Tibial nerve (tissue), 4 donors: ENCODE results near the gene JUN. TPM values are rescaled to one million over a fixed set of nuclear protein-coding genes. Genes with fewer than 3 reads are reported as not detected.

ENCODE experiments used
- DNase-seq, 2 donors: peaks; one replicate each; pipeline ENCODE4 v3.0.0-alpha.2; 2019; ENCODE audit warnings: low spot score in 2 of 2
- H3K27ac ChIP-seq, 4 donors: fragments of 200-600 bp; sonication (generic) in 3 of 4; one replicate each; pipeline ENCODE4 v1.5.1; 2017 to 2019; ENCODE audit warnings: mild to moderate bottlenecking in 1 of 4
- H3K27me3 ChIP-seq, 2 donors: fragments of 200-600 bp; sonication (generic) in 1 of 2; one replicate each; pipeline versions ENCODE4 v1.5.1 to v1.6.0; 2017 to 2019
- H3K36me3 ChIP-seq, 3 donors: fragments of 200-600 bp; sonication (generic); one replicate each; pipeline ENCODE4 v1.5.1; 2018 to 2019
- H3K4me1 ChIP-seq, 4 donors: fragments of 200-600 bp; sonication (generic) in 3 of 4; one replicate each; pipeline ENCODE4 v1.5.1; 2017 to 2019
- H3K4me3 ChIP-seq, 4 donors: fragments of 200-600 bp; sonication (generic) in 3 of 4; one replicate each; pipeline ENCODE4 v1.5.1; 2017 to 2019; ENCODE audit warnings: mild to moderate bottlenecking in 1 of 4, moderate library complexity in 1 of 4
- H3K9me3 ChIP-seq, 4 donors: fragments of 200-600 bp; sonication (generic) in 3 of 4; one replicate each; pipeline ENCODE4 v1.5.1; 2017 to 2019
- EP300 ChIP-seq, 2 donors: sonication (generic); formaldehyde crosslinking; IDR thresholded peaks; one replicate each; pipeline ENCODE4 v1.6.1; 2017; ENCODE audit warnings: antibody characterized with exemption in 2 of 2, mild to moderate bottlenecking in 1 of 2
- POLR2A ChIP-seq, 2 donors: fragments of 450-650 bp; IDR thresholded peaks; one replicate each; pipeline ENCODE4 v1.6.1; 2017; ENCODE audit warnings: antibody characterized with exemption in 2 of 2, mild to moderate bottlenecking in 2 of 2, moderate library complexity in 2 of 2
- WGBS, 2 donors: methylation state at CpG; one replicate each; pipeline ENCODE4 v1.1.5; 2018; 5-methylcytosine and 5-hydroxymethylcytosine counted together
- total RNA-seq, 4 donors: library from RNA; depleted of rRNA; stranded (reverse); fragments of >200 nt; gene quantifications; one replicate each; pipeline ENCODE4 v1.1.0, GENCODE V29; 2016
- TF ChIP-seq, protein P1 (sequence below), 5 experiments: fragments of 200-600 bp in 3 of 5; fragments of 450-650 bp in 2 of 5; sonication (generic) in 3 of 5; IDR thresholded peaks; one replicate each; pipeline ENCODE4 v1.5.1; 2016 to 2019; ENCODE audit warnings: antibody characterized with exemption in 5 of 5, mild to moderate bottlenecking in 3 of 5, moderate library complexity in 2 of 5

Gene JUN
- total RNA-seq, 4 donors from 2014 or later = 169 to 267 (median 192) TPM

GRCh38 chr1:58746182-58746581 lies 37.7 kb downstream of the JUN start:
- H3K9me3 ChIP-seq = no peaks in the 10 kb centered on the region
- TF ChIP-seq, protein P1, sequence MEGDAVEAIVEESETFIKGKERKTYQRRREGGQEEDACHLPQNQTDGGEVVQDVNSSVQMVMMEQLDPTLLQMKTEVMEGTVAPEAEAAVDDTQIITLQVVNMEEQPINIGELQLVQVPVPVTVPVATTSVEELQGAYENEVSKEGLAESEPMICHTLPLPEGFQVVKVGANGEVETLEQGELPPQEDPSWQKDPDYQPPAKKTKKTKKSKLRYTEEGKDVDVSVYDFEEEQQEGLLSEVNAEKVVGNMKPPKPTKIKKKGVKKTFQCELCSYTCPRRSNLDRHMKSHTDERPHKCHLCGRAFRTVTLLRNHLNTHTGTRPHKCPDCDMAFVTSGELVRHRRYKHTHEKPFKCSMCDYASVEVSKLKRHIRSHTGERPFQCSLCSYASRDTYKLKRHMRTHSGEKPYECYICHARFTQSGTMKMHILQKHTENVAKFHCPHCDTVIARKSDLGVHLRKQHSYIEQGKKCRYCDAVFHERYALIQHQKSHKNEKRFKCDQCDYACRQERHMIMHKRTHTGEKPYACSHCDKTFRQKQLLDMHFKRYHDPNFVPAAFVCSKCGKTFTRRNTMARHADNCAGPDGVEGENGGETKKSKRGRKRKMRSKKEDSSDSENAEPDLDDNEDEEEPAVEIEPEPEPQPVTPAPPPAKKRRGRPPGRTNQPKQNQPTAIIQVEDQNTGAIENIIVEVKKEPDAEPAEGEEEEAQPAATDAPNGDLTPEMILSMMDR (IDR thresholded peaks at IDR 0.05) = no peak
- no peaks in the 10 kb centered on the region for H3K36me3 ChIP-seq
- H3K4me3 ChIP-seq = no peak overlapping the region
- H3K27ac ChIP-seq = no peak overlapping the region
- DNase-seq = no peak
- WGBS, 2 donors = 89 to 93% methylated on average over 1 of the region's 1 CpG
- no peaks in the 10 kb centered on the region for H3K27me3 ChIP-seq
- H3K4me1 ChIP-seq = no peaks in the 10 kb centered on the region

GRCh38 chr1:58745666-58746065 lies 38.2 kb downstream of the JUN start:
- no peak for DNase-seq
- TF ChIP-seq POLR2A (IDR thresholded peaks at IDR 0.05) (no peak), EP300 (IDR thresholded peaks at IDR 0.05) (no peak)
- TF ChIP-seq, protein P1 (IDR thresholded peaks at IDR 0.05) = no peak

DNA sequence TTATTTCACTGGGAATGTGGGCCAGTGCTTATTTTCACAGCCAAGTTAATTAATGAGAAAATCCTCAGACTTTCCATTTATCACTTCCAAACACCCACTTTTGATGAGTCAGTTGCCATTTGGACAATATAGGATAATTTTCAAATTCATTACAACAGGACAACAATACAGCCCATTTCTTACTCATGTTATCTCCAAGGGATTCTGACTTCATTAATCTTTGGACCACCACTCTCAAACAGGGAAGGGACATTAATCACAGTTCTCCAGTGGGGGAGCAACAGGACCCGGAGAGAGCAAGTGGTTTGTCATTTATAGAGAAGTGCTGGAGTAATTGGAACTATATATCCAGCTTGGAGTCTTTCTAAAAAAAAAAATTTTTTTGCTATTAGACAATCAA lies 38.7 kb downstream of the JUN start:
- Histone ChIP-seq H3K4me3 (no peak overlapping the region), H3K27me3 (no peaks in the 10 kb centered on the region), H3K4me1 (peaks cover 0 to under 1% (median 0%) of the 10 kb centered on the region in 4 donors), H3K27ac (no peak overlapping the region), H3K9me3 (no peaks in the 10 kb centered on the region), H3K36me3 (no peaks in the 10 kb centered on the region)
- no peak for DNase-seq
- TF ChIP-seq, protein P1 (IDR thresholded peaks at IDR 0.05) = no peak
- TF ChIP-seq POLR2A (IDR thresholded peaks at IDR 0.05) (no peak), EP300 (IDR thresholded peaks at IDR 0.05) (no peak)
- WGBS, 2 donors = 50 to 54% methylated on average over 1 of the region's 1 CpG

More at GRCh38 chr1:58745666-58746065, 38.2 kb downstream of the JUN start:
- WGBS, 2 donors = 64 to 73% methylated on average over 5 of the region's 5 CpGs
- no peaks in the 10 kb centered on the region for H3K36me3 ChIP-seq
- no peaks in the 10 kb centered on the region for H3K4me1 ChIP-seq
- H3K4me3 ChIP-seq = no peak overlapping the region
- H3K9me3 ChIP-seq = no peaks in the 10 kb centered on the region
- H3K27me3 ChIP-seq = no peaks in the 10 kb centered on the region
- no peak overlapping the region for H3K27ac ChIP-seq

GRCh38 chr1:58741678-58742553 lies 41.9 kb downstream of the JUN start:
- H3K4me3 ChIP-seq = no peak overlapping the region

More at GRCh38 chr1:58741678-58742553, 41.9 kb downstream of the JUN start:
- H3K36me3 ChIP-seq = no peaks in the 10 kb centered on the region
- no peak overlapping the region for H3K27ac ChIP-seq
- WGBS, 2 donors = 89 to 91% methylated on average over 14 of the region's 14 CpGs
- no peaks in the 10 kb centered on the region for H3K27me3 ChIP-seq
- no peak for DNase-seq
- H3K9me3 ChIP-seq = no peaks in the 10 kb centered on the region
- TF ChIP-seq POLR2A (IDR thresholded peaks at IDR 0.05) (no peak), EP300 (IDR thresholded peaks at IDR 0.05) (no peak)
- TF ChIP-seq, protein P1 (IDR thresholded peaks at IDR 0.05) = no peak
- peaks cover 0 to 10% (median 2%) of the 10 kb centered on the region in 4 donors for H3K4me1 ChIP-seq
